Superior temporal gyrus (tissue), 1 donor: ENCODE results near the gene MYNN.
"Not testable (repeated sequence)": the region's sequence is repeated elsewhere in the genome, so short reads cannot be mapped to it uniquely, and the experiment has no call there.

Experiments
- DNase-seq: peaks from one replicate; pipeline ENCODE4 v3.0.0-alpha.2; 2016; ENCODE audit errors: extremely low spot score

The MYNN gene

DNA sequence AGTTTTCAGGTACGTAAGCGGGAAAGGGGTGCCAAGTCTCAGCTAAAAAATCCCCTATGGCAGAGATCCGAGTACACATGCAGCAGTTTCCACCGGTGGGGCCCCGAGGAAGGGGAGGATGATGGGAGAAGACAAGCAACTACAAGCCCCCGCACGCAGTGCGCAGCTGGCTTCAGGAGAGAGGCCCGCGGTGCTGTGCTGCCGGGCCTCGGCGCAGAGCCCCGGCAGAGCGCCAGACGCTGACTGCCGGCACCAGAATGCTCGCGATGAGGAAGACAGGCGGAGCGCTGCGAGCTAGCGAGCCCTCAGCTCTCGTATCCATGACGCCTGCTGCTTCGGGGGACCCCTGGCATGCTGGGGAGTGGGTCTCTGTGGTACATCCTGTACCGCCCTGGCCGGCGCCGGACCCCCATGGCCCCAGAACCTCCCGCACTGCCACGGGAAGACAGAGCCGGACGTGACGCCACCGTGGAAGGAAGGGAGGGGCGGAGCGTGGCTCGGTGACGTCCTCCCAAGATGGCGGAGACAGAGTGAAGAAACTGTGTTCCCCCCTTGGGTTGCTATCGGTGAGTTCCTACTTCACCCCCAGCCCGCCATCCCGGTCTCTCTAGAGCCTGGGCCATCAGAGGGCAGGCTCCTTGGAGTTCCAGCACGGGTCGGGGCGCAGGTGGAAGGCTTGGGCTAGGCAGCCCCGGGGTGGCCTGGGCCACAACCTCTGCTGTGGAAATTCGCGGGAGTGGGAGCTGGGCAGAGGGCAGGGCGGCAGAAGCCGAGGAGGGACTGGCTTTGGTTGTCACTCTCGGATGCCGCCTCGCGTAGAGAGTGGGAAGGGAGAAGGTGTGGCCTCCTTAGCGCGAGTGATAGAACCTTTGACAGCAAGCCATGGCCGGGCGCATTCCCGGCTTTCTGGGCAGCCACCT, at the start of gene MYNN:
Gene MYNN, plus strand, starts transcription at position 500 of the 920 bp plus-strand sequence. CDS start 900 bp downstream, outside the sequence.
- peak; percentile 97 for DNase-seq

GRCh38 chr3:169731857-169732256, 41.3 kb upstream of the MYNN start:
- DNase-seq: not testable (repeated sequence)

- DNase-seq: no peak
Measured at GRCh38 chr3:169739067-169739466, 34.1 kb upstream of the MYNN start.

DNA sequence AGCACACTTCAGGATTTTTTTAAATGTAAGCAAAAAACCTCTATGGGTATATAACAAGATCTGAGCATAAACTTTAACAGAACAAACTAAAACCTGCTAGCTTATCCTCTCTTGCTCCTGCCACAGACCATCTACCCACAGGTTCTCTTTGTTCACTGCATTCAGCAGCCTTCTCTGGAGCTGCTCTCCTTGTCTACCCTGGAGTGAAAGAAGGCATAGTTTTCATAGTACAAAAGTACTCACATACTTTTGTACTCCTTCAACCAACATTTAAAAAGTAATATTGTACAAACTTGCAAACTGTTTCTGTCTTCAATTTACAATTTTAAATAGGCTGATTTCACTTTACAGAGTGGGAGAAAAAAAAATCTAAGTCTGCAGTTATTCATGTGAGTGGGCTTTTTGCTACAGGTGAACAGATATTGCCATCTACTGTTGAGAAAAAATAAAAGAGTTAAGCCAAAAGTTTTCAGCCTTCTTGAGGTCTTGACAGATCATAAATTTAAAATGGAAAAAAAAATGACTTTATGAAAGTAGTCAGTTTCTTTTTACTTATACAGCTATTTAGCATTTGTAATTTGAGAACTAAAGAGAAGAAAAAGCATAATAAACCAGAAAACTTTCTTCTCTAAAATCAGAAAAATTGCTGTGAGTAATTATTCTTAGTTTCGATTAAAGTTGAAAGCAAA, 28.7 kb upstream of the MYNN start:
- DNase-seq: peak; percentile 27

DNA sequence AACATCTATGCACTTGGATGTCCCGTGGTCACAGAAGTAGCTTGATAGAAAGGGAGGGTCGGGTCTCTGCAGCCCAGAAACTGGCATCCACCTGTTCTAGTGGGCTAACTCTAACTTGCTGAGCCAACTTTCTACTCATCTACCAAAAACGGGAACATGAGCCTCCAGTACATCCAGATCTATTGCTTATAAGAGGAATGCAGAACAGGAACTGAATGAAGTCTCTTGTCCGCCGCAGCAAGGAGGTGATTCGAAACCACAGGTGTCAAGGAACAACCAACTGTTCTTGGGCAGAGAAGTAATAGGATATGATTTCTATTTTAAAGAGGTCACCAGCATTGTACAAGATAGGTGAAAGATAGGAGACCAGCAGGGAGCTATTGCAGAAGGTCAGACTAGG, 26.3 kb upstream of the MYNN start:
- no peak for DNase-seq

DNA sequence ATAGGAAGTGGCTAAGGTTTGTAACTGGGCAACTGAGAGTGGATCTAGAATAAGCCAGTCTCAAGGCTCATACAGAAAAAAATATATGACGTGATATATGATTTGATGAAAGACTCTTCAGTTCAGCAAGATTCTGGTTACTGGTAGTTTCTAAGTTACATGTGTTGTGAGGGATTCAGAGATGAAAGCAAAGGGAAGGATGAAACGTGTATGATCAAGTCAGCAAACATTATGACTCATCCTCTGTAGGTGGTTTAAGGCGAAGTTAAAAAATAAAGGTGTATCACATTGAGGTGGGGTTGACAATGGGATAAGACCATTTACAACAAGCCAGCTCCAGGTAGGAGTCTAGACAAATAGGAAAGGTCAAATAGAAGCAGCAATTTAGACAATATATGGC, 24.5 kb upstream of the MYNN start:
- DNase-seq: no peak

DNA sequence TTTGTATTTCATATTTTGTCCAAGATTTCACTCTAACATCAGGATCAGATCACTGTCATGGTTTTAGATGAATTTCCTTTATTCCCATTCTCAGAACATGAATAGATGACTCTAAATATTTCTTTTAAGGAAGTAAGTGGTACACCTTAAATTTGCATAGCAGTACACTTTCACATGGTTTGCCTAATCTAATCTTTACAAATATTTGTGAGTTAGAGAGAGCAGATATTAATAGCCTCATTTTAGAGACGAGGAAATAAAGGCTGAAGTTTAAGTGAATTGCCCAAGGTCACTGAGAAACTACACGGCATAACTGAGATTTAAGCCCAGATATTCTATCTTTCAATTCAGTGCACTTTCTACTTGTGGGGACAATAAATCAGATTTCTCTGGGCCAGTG, 22.5 kb upstream of the MYNN start:
- no peak for DNase-seq

- no peak for DNase-seq
Measured at GRCh38 chr3:169751875-169752274, 21.3 kb upstream of the MYNN start.

DNA sequence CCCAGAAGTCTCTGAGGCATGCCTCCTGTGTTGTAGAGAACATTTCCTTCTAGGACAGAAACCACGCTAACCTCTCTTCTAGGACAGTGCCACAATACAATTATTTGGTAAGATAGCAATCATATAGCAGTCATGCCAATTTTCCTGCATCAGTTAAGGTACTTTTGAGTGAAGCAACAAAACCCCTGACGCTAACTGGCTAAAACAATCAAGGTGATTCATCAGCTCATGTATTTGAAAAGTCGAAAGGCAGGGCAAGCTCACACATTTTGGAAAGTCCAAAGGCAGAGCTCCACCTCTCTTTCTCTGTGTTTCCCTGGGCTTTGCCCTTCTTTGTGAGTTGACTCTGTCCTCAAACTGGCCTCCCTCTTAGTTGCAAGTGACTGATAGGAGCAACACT, 18.5 kb upstream of the MYNN start:
- DNase-seq: no peak

DNA sequence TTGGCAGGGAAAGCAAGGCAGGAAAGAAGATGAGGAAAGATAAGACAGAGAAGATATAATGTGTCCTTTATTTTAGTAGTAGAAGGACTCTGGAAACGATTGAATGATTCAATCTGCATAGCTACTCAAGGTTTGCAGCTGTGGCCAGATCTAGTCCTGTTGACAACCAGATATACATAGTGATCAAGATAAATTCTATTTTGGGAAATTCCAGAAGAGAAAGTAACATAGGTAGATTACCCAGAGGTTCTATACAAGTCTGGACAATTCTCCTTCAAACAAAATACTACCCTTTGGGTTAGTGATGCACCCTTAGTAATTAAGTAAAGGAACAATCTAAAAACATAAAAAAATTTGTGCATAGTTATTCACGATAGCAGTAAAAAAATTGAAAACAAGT, 17.7 kb upstream of the MYNN start:
- DNase-seq: no peak

GRCh38 chr3:169758359-169758994, 14.7 kb upstream of the MYNN start:
- DNase-seq: no peak

- DNase-seq: no peak
Measured at GRCh38 chr3:169759256-169759655, 13.9 kb upstream of the MYNN start.

DNA sequence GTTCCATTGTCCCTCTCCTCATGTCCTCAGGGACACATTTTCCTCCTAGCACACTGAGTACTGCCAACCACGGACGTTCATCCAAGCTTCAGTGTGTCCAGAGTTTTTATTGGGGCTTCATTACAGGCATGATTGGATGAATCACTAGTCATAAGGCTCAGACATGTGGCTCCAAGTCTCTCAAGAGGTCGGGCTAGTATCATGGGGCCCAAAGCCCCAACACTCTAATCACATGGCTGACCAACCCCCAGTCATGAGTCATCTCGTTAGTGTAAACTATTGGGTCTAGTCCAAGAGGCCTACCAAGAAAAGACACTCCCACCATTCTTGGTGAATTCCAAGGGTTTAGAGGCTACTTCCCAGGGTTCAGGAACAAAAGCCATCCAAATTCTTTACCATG, 12.7 kb upstream of the MYNN start:
- DNase-seq: no peak

GRCh38 chr3:169764312-169764881, 8.8 kb upstream of the MYNN start:
- peak; percentile 61 for DNase-seq

GRCh38 chr3:169764882-169765612, 8.1 kb upstream of the MYNN start, which contains the start of gene TERC:
TSS of gene TERC (minus strand) at chr3:169765060.
- DNase-seq: peak; percentile 92

DNA sequence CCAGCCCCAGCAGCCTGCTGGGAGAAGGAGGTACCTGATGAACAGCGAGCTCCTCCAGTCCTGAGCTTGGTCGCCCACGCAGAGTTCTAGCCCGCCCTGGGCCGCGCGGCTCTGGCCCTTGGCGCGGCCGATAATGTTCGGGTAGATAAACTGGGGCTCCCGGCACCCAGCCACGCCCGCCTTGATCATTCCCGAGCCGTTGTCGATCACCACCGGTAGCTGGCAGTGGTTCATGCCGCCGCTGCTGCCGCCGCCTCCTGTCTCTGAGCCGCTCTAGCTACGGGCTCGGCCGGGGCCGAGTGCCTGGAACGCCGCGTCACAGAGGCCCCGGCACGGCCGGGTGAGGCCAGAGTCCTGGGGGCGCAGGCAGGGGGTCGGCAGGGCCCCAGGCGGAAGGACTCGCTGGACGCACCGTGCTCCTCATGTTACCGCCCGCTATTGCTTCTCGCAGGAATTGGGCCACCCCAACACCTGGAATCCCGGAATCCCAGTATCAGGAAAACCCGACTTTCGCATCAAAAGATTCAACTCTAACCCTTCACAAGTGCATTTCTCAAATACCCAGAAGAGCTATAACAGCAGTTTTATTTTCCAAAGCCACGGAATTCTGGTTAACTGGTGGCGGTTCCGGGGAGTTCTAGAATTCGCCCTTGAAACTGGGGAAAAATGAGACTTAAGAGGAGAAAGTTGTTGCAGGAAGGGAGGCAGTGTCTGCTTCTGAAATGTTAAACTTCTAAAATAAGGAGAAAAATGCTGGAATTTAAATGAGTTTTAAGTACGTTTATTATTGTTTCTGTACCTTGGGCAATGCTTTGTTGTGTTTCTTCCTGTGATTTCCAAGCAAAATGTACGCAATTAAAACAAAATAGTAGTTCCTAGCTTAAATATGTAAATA, 3.7 kb upstream of the MYNN start, which contains the start of gene ACTRT3:
Gene ACTRT3, minus strand, starts transcription at position 275 of the 895 bp plus-strand sequence. Its CDS starts 41 bp downstream, at position 234.
- DNase-seq: peak; percentile 79

- DNase-seq: peak; percentile 97
Measured at GRCh38 chr3:169771497-169772304, 1.5 kb upstream of the MYNN start.

- peak; percentile 88 for DNase-seq
Measured at GRCh38 chr3:169772305-169772896, 795 bp upstream of the MYNN start.

DNA sequence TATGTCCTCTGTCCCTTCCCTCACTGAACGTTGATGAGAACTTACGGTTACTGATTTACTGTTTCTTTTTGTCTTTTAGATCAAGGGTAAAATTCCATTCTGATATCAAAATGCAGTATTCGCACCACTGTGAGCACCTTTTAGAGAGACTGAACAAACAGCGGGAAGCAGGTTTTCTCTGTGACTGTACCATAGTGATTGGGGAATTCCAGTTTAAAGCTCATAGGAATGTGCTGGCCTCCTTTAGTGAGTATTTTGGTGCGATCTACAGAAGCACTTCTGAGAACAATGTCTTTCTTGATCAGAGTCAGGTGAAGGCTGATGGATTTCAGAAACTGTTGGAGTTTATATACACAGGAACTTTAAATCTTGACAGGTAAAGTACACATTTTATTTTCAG, 990 bp downstream of the MYNN start:
- DNase-seq: no peak
